NCI-H524 treated with DMSO at 0.1 percent for 48 hours (cell line): ENCODE measurements around the gene EDEM3.
"Not testable (repeated sequence)": the region's sequence is repeated elsewhere in the genome, so short reads cannot be mapped to it uniquely, and the experiment has no call there.

Source experiments
- DNase-seq: peaks from one replicate; lab custom pipeline; 2025; lab: John Stamatoyannopoulos, UW

The EDEM3 gene

GRCh38 chr1:184770181-184770979 is 15.7 kb upstream of the EDEM3 start:
- DNase-seq: no peak

GRCh38 chr1:184769241-184769640 is 14.6 kb upstream of the EDEM3 start:
- no peak for DNase-seq

- DNase-seq: no peak
Measured at GRCh38 chr1:184768467-184768866, 13.8 kb upstream of the EDEM3 start.

DNA sequence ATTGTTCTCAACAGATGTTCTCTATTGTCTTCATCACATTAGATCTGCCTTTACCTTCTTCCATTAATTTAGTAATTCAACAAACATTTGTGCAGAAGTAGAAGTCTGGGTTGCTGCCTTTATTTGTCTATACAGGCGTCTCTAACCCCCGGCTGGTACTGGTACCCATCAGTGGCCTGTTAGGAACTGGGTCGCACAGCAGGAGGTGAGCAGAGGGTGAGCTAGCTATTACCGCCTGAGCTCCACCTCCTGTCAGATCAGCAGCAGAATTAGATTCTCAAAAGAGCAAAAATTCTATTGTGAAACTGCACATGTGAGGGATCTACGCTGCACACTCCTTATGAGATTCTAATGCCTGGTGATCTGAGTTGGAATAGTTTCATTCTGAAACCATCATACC is 12.9 kb upstream of the EDEM3 start:
- DNase-seq: no peak

DNA sequence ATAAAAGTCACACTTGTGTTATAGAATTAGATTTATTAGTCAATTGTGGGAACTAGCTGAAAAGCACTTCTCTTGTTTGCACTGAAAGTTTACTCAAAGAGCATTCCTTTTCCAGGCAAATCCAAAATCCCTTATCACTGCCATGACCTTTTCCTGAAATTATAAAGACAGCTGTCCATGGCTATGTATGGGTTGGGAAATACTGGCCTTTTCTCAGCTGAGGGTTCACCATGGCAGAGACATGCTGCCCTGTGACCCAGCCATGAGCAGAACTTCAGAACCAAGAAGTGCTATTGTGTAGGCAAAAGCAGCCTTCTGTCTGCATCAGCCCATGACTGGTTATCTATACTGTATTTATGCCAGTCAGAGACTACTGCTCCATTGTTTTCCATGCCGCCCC is 9.8 kb upstream of the EDEM3 start:
- no peak for DNase-seq

DNA sequence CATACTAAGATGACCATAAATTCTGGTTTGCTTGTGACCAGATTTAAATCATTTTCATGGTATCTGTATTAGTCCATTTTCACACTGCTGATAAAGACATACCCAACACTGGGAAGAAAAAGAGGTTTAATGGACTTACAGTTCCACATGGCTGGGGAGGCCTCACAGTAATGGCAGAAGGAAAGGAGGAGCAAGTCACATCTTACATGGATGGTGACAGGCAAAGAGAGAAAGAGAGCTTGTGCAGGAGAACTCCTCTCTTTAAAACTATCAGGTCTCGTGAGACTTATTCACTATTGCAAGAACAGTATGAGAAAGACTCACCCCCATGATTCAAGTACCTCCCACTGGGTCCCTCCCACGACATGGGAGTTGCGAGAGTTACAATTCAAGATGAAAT is 8.9 kb upstream of the EDEM3 start:
- not testable (repeated sequence) for DNase-seq

- no peak for DNase-seq
Measured at GRCh38 chr1:184761969-184762485, 7.4 kb upstream of the EDEM3 start.

DNA sequence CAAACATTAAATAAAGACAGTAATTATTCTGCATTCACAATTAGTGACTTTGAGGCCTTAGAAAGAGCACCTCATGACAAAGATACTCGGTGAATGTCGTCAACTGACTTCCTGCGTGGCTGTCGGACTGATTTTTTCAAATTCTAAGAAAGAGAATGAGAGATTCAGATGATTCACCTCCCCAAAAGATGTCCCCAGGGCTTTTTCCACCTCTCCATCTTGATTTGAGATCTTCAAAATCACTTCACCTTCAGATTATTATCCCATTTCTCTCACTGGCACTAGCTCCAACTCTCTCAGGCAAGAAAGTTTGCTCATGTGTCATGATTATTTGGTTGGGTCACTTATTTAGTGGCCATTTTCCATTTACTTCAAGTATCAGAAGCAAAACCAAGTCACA is 5.0 kb upstream of the EDEM3 start:
- no peak for DNase-seq

GRCh38 chr1:184759112-184759511 is 4.5 kb upstream of the EDEM3 start:
- DNase-seq: no peak

DNA sequence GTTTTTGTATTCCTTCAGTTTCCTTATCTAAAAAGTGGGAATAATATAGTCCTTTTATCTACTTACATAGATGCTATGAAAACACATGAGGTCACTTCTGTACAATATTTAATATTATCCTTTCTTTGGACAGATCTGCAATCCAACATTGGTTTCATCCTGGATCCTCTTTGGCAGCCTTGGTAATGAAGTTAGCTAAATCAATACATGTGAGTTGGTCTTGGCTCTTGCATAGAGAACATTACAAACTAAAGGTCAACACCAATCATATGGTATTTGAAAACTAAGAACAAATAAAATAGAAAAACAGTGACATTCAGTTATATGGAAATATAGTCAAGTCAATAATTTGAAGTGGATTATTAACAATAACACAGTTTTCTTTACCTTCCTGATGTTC is 3.2 kb upstream of the EDEM3 start:
- no peak for DNase-seq

DNA sequence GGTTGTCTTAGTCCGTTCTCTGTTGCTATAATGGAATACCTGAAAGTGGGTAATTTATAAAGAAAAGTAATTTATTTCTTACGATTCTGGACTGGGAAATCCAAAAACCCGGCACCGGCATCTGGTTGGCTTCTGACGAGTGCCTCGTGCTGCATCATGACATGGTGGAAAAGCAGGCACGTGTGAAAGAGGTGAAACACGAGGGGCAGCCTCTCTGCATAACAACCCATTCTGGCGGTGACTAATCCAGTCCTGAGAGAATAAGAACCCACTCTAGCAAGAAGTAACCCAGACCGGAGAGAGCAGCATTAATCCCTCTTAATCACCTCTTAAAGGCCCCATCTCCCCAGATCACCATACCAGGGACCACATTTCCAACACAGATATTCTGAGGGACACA is 2.7 kb upstream of the EDEM3 start:
- peak; percentile 37 for DNase-seq

DNA sequence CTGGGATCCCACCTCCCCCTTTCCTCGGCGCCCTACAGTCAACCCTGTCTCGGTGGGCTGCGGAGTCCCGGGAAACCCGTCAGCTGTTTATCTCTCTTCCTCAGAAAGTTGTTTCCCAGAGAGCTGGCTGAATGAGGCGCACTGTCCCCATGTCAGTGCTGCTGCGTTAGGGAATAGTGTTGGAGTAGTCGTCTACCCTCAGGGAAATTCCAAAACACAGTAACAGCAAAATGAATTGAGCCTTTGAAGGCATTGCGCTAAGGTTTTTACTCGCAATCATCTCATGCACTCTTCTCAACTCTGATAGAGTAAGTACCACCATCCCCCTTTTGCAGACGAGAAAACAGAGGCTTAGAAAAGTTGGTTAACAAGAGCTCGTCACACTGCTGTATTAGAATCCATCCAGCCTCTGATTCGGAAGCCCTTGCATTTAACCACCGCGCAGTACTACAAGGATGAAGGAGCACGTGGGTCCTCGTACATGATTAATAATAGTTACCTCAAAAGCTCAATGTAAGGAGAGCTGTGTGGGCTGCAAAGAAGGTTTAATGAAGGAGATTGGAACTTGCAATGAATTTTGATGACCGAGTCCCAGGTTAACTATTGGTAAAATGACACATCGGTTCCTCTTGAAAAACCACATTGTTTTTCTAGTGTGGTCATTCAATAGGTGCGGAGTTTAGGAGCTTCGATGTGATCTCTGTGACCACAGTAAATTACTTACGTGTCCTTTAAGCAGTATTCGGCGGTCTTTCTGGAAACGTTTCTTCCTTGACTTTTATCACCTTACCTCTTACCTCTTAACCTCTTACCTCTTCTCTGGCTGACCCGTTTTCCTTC is 788 bp upstream of the EDEM3 start:
- DNase-seq: no peak

GRCh38 chr1:184753608-184754475 is 816 bp downstream of the EDEM3 start:
- DNase-seq: no peak

- DNase-seq: no peak
Measured at GRCh38 chr1:184753117-184753516, 1.5 kb downstream of the EDEM3 start.

DNA sequence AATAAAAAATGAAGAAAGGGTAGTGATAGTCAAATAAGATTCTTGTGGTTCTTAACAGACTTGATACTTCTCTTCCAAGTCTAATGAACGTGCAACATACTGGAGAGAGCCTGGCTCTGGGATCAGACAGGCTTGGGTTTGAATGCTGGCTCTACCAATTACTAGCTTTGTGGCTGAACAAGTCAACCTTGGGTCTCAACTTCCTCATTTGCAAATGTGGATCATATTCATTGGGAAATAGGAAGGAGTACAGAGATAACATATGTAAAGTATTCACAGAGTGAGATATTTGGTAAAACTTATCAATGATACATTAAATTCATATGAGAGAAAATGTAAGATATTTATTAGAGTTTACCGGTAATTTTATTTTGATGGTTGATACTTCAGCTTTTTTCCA is 2.0 kb downstream of the EDEM3 start:
- DNase-seq: no peak

- no peak for DNase-seq
Measured at GRCh38 chr1:184748740-184749139, 5.9 kb downstream of the EDEM3 start.

GRCh38 chr1:184747089-184747955 is 7.3 kb downstream of the EDEM3 start:
- no peak for DNase-seq

DNA sequence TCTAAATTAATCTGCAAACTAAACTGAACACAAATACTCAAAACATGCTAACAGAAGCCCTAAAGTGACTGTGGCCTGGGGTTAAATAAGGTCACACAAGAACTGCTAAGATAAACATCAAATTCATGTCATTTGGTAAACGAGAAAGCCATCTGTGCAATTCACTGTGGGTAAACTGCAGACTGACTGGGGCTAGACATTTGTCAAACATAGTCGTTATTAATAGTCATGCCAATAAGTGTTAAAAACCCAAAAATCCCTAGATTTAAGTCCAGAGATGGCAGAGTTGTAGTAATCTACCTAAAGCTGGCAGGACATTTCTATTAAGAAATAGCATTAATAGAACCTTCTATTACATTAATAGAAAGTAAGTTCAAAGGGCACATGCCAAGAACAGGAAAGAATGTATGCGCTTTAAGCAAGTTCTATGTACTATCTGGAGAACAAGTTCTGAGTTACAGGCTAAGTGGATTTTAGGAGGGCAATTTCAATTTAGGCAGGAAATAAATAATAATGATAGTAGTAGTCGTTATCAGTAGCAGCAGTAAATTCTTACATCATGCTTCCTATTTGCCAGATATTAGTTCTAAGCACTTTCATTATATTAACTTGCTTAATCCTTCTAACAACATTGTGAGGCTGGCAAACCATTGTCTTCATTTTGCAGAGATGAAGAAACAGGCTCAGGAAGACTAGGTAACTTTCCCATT is 8.6 kb downstream of the EDEM3 start:
- DNase-seq: no peak

DNA sequence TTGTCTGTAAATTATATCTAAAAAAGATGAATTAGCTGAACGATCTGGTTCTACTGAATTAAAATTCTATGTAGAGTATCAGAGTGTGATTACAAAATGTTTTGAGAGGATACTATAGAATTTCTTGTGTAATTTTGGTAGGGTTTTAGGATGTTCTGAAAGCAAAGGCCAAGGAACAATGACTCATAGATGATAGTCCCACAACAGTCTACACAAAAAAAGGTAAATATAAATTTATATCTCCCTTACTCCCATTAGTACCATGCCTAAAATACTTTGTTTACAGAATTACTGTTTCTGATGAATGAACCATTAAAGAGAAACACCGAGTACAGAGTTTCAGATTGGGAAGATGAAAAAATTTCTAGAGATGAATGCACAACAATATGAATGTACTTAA is 9.5 kb downstream of the EDEM3 start:
- no peak for DNase-seq

DNA sequence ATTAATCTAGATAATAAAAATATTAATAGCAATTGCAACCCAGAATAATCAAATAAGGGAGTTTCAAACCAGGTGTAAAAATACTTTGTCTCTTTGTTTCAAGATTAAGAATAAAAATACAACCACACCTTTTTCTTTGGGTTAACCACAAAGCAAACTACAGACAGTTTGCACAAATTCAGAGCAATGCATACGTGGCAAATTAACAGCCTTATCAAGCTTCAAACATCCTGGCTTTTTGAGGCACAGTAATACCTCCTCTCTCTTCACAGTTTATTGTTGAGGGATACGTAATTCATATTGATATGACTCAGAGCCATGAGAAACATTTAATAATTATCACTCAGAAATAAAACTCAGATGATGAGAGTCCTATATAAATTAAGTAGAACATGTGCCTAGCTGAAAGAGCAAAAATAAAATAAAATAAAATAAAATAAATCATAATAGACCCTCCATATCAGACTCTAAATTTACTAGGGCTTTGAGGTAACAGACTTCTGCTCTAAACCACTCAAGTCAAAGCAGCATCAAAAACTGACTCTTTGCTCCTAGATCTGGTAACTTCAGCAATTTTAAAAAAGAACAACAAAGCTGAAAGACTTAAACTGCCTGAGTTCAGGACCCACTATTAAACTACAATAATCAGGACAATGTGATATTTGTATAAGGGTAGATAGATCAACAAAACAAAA is 11.4 kb downstream of the EDEM3 start:
- no peak for DNase-seq
